GM12801 (cell line): ENCODE measurements around the gene NRXN2.

Source experiments
- TF ChIP-seq, protein P1 (sequence below): IDR thresholded peaks from one replicate; pipeline ENCODE4 v1.5.1; 2011; ENCODE audit warnings: control low read depth; ENCODE audit not compliant: insufficient read length; ENCODE audit errors: extremely low read depth

NRXN2 gene

DNA sequence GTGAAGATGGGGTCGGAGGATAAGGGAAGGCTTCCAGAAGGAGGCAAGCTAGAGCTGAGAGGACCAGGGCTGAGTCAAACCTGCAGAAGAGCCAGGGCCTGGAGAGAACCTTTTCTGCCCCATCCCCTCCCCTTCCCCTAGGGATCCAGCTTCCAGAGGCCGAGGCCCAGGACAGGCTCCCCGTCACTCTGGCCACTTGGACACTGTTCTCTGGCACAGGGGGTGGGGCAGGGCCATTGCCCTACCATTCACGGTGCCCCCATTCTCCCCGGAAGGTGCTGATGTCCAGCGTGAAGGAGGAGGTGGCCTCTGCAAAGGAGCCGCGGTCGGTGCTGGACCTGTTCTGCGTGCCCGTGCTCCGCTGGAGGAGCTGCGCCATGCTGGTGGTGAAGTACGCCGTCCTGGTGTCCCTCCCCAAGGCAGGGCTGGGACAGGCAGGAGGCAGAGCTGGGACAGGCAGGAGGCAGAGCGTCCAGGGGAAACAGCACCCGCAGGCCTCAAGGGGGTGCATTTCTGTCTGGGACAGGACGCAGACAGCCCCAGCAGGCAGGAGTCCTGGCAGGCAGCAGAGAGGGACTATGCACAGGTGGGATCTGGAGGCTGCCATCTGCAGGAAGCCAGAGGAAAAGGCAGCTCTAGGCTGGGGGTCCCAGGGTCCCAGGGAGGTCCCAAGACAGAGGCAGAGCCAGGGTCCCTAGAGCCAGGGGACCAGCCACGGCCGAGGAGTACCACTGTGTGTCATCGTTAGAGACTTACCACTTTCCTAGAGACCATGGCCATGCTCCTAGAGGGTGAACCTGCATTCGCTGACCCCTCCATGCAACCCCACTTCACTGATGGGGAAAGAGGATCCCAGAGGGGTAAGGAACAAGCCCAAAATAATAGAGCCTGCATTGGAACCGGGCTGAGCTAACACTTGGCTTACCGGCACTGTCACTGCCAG lies 157.8 kb downstream of the NRXN2 start:
- TF ChIP-seq, protein P1, sequence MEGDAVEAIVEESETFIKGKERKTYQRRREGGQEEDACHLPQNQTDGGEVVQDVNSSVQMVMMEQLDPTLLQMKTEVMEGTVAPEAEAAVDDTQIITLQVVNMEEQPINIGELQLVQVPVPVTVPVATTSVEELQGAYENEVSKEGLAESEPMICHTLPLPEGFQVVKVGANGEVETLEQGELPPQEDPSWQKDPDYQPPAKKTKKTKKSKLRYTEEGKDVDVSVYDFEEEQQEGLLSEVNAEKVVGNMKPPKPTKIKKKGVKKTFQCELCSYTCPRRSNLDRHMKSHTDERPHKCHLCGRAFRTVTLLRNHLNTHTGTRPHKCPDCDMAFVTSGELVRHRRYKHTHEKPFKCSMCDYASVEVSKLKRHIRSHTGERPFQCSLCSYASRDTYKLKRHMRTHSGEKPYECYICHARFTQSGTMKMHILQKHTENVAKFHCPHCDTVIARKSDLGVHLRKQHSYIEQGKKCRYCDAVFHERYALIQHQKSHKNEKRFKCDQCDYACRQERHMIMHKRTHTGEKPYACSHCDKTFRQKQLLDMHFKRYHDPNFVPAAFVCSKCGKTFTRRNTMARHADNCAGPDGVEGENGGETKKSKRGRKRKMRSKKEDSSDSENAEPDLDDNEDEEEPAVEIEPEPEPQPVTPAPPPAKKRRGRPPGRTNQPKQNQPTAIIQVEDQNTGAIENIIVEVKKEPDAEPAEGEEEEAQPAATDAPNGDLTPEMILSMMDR = no peak

DNA sequence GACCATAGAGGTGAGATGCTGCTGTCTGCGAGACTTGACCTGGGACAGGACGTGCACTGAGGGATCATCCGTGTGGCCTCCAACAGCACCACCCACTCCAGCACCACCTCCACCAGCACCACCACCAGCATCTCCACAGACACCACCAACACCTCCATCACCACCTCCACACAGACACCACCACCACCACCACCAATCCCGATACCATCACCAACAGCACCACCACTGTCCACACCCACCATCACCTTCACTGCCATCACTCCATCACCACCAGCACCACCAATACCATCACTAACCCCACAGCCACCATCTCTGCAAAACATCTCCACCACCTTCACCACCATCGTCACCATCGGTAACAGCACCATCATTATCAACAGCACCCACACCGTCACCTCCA lies 158.6 kb downstream of the NRXN2 start:
- TF ChIP-seq, protein P1 = no peak

DNA sequence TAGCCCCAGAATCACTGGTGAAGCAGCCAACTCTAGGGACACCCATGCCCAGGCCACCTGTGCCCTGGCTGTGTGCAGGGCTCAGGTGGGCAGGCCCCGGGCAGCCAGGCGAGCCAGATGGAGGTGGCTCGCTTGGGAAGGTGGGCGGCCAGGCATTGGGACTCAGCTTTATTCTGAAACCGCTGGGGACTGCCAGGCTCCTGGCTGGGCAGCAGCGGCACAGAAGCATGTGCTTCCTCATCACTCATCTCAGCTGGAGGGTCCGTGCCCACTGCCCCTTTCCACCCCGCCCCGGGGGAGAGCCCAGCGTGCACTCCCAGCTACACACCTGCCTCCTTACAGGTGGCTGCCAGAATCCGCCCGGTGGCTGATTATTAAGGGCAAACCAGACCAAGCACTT lies 159.0 kb downstream of the NRXN2 start:
- TF ChIP-seq, protein P1 = no peak

DNA sequence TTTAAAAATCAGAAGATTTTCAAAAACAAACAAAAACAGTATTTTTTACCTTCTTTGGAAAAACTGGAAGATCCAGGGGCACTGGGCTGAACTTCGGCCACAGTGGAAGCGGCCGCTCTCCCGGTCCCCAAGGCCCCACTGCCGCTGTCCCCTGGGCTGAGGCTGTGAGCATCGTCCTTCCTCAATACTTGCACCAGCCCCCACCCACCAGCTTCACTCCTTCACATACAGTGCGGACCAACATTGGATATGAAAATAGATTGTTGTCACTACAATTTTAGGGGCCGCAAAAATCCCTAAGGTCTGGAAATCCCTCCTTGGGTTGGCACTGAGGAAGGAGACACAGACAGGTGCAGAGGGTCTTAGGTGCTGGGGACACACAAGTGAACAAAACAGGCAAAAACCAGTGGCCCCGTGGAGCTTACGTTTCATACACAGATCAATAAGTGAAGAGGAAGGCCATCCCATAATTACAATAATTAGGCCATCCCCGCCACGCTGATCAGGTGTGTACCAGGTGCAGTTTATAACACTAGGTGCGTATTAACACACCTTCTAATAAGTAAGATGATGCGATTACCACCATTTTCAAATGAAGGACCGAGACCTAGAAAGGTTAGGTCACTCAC lies 160.2 kb downstream of the NRXN2 start:
- TF ChIP-seq, protein P1 = no peak

DNA sequence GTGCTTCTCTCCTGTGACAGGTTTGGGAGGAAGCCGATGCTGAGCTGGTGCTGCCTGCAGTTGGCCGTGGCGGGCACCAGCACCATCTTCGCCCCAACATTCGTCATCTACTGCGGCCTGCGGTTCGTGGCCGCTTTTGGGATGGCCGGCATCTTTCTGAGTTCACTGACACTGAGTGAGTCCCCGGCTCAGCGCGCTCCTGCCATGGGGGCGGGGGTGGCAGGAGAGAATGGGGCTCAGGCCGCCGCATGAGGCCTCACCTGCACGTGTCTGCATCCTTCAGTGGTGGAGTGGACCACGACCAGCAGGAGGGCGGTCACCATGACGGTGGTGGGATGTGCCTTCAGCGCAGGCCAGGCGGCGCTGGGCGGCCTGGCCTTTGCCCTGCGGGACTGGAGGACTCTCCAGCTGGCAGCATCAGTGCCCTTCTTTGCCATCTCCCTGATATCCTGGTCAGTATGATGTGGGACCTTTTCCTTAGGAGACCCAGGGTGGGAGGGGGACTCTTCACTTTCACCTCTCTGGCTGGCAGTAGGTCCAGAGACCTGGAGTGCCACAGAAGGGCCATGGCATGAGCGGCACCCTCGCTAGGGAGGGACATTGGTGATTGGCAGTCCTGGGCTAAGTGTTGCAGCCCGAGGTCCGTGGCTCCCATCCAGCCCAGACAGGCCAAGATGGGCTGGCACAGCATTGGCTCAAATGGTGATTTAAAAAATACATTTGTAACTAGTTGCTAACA lies 160.8 kb downstream of the NRXN2 start:
- TF ChIP-seq, protein P1 = no peak

DNA sequence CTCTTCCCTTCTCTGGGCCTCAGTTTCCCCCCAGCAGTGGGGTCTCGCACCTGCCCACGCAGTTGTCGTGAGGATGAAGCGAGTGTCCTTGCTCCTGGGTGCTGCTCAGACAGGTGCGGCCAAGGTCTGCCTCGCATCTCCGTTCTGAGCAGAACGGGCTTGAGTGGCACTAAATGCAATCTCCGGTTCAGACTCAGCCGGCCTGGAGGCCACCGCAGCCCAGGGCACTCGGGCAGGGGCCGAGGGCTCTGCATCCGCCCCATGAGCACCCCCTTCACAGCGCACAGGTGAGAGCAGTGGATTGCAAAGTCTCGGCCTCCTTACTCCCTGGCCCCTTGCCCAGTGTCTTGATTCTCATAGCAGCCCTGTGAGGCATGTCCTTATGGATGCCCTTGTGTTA lies 162.1 kb downstream of the NRXN2 start:
- TF ChIP-seq, protein P1 = no peak

DNA sequence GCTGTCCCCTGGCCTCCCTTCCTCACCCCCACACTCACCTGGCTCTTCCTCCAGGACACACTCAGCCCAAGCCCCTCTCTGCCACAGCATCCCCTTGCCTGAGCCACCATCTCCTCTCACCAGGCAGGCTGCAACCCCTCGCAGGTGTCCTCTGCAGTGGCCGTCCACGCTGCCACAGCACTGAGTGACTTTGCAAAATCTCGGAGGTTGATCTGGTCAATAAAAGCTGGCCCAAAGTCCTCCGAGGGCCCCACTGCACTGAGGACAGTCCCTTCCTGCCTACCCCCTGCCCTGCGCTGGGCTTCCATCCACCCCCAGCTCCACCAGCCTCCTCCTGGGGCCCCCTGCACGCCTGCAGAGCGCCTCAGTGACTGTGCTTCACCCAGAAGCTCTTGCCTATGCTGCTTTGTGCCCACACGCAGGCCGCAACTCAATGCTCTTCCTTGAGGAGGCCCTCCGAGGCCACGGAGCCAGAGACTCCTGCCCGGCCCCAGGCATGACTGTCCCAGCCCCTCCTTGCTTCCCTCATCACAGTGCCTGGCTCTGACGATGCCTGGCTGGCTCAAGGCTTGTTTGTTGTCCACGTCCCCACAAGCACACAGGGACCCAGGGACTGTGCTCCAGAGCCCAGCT lies 162.7 kb downstream of the NRXN2 start:
- TF ChIP-seq, protein P1 = no peak
